Measurements from ENCODE around the gene HPD. TPM values are rescaled to one million over a fixed set of nuclear protein-coding genes. Genes with fewer than 3 reads are reported as not detected.

The HPD gene
- total RNA-seq, 3 donors from 2014 or later = 0.63 to 1.0 TPM; not detected in 1

DNA sequence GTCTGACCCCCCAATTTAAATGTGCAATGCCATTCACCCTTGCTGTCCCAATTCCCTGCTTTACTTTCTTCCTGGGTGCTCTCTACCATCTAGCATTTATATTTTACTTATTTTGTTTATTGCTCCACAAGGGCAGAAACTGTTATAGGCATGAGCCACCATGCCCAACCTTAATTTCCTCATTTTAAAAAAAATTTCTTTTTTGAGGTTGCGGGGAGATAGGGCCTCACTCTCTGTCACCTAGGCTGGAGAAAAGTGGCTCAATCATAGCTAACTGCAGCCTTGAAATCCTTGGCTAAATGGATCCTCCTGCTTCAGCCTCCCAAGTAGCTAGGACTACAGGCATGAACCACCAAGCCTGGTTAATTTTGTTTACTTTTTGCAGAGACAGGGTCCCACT lies 13.0 kb downstream of the HPD start:
- intact Hi-C loops (cut with DNase I, micrococcal nuclease) = no loop called here
- Histone ChIP-seq H3K4me3 (no peak overlapping the region), H3K36me3 (ENCODE audit: low read depth) (no peaks in the 10 kb centered on the region), H3K4me1 (ENCODE audit: low read depth) (no peaks in the 10 kb centered on the region), H3K9me3 (no peaks in the 10 kb centered on the region)
- DNase-seq (no peak), ATAC-seq (no peak)
- TF ChIP-seq, protein P1, sequence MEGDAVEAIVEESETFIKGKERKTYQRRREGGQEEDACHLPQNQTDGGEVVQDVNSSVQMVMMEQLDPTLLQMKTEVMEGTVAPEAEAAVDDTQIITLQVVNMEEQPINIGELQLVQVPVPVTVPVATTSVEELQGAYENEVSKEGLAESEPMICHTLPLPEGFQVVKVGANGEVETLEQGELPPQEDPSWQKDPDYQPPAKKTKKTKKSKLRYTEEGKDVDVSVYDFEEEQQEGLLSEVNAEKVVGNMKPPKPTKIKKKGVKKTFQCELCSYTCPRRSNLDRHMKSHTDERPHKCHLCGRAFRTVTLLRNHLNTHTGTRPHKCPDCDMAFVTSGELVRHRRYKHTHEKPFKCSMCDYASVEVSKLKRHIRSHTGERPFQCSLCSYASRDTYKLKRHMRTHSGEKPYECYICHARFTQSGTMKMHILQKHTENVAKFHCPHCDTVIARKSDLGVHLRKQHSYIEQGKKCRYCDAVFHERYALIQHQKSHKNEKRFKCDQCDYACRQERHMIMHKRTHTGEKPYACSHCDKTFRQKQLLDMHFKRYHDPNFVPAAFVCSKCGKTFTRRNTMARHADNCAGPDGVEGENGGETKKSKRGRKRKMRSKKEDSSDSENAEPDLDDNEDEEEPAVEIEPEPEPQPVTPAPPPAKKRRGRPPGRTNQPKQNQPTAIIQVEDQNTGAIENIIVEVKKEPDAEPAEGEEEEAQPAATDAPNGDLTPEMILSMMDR (IDR thresholded peaks at IDR 0.05) = no peak

DNA sequence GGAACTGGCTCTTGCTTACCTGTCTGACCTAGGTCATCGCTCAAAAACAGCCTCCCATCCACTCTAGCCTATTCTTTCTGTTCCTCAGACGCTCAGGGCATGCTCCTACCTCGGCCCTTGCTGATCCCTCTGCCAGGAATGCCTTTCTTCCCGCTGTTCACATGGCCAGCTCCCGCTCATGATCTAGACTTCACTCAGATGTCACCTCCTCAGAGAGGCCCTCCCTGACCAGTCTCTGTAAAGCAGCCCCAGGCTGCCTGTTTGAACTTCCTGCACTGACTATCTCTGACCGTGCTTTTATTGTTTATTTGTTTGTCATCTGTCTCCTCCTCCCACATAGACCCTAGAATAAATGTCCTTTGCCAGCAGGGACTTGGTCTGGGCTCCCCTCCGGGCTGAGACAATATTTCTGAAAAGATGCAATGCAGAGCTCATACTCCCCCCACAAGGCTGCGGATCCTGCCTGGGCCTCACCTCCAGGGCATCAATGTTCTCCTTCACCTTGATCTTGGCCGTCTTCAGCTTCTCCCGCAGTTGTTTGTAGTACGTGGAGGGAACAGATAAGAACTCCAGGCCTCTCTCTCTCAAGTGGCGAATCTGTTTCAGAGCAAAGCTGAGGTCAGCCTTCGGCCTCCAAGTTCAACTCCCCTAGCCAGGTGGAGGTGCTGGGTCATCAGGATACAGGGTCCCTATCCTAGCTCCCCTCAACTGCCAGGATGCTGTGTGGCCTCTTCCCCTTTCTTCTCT lies 15.2 kb downstream of the HPD start:
- Histone ChIP-seq H3K9me3 (no peaks in the 10 kb centered on the region), H3K4me3 (no peak overlapping the region), H3K36me3 (ENCODE audit: low read depth) (no peaks in the 10 kb centered on the region), H3K4me1 (ENCODE audit: low read depth) (no peaks in the 10 kb centered on the region)
- ATAC-seq (no peak), DNase-seq (no peak)
- TF ChIP-seq, protein P1 (IDR thresholded peaks at IDR 0.05) = no peak
- intact Hi-C loops (cut with DNase I, micrococcal nuclease) = no loop called here

DNA sequence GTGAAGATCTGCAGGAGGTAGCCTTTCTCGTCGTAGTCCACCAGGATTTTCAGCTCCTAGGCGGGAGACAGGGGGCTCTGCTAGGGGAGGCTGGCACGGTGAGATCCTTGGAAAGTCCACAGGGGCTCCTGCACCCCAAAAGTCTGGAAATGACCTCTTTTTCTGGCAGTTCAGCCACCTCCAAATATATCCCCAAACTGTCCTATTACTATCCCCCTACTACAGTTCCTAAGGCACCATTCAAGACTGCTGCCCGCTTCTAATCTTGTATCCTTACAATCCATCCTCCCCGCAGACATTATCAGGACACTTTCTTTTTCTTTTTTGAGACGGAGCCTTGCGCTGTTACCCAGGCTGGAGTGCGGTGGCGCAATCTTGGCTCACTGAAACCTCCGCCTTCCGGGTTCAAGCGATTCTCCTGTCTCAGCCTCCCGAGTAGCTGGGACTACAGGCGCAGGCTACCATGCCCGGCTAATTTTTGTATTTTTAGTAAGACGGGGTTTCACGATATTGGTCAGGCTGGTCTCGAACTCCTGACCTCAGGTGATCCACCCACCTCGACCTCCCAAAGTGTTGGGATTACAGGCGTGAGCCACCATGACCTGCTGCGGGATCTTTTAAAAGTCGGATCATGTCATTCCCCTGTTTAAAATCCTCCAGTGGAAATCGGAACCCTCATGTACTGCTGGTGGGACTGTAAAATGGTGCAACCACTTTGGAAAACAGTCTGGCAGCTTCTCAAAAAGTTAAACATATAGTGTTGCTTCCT lies 18.5 kb downstream of the HPD start:
- no peak for DNase-seq
- no peaks in the 10 kb centered on the region for H3K4me1 ChIP-seq (ENCODE audit: low read depth)
- intact Hi-C loops (cut with DNase I, micrococcal nuclease) = no loop called here
- no peak for ATAC-seq
- TF ChIP-seq, protein P1 (IDR thresholded peaks at IDR 0.05) = no peak
- no peaks in the 10 kb centered on the region for H3K9me3 ChIP-seq
- H3K36me3 ChIP-seq (ENCODE audit: low read depth) = no peaks in the 10 kb centered on the region
- H3K4me3 ChIP-seq = peak overlapping the region; percentile 22

DNA sequence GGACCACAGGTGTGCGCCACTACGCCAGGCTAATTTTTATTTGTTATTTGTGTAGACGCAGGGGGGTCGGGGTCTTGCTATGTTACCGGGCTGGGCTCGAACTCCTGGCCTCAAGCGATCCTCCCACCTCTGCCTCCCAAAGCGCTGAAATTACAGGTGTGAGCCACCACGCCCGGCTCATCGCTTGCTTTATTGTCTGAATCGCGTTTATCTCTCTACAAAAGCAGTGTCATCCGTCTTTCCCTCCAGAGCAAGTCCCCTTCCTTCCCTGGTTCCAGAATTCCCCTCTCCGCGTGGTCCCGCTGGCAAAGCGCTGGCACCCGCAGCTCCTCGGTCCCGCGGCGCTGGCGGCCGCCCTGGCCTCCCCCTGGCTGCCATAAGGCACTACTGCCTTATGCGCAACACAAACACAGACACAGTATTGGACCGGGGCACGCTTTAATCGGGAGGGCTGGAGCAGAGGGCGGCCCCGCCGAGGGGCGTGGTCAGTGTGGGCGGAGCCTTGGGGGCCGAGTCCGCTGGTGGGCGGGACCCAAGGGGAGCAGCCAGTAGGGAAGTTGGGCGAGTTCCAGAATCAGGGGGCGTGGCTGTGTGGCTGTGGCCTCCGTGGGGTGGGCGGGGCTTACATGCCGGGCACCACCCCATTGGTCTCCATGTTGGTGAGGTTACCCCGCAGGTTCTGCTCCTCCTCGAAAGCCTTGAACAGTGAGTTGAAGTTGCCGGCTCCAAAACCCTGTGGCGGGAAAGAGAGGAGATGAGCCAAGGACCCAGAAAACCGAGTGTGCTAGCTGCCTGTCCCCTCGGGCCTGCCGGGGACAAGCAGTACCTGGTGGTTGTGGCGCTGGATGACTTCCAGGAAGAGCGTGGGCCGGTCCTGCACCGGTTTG lies 19.3 kb downstream of the HPD start:
- intact Hi-C loops (cut with DNase I, micrococcal nuclease) = no loop called here
- H3K4me3 ChIP-seq = peak overlapping the region; percentile 22
- H3K4me1 ChIP-seq (ENCODE audit: low read depth) = no peaks in the 10 kb centered on the region
- H3K9me3 ChIP-seq = no peaks in the 10 kb centered on the region
- DNase-seq (peak; percentile 99 to 100 (median 100)), ATAC-seq (peak; percentile 100)
- H3K36me3 ChIP-seq (ENCODE audit: low read depth) = no peaks in the 10 kb centered on the region
- TF ChIP-seq, protein P1 (IDR thresholded peaks at IDR 0.05) = peak; percentile 34

DNA sequence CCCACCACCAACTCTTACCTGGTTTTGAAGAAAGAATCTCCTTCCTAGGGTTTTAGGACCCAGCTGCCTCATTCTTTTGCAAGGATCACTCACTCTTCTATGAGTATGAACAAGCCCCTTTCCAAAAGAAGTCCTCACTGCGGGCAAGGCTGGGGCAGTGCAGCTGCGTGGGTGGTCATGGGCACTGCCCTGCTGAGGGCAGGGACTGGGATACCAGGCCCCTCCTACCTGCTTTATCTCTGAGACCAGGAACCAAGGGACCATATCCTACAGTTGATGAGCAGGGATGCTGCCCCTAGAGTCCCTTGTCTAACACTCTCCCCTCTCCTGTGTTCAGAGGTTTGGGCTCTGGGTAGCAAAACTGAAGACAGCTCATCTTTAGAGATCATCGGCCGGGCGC lies 20.5 kb downstream of the HPD start:
- DNase-seq (no peak), ATAC-seq (no peak)
- H3K9me3 ChIP-seq = no peaks in the 10 kb centered on the region
- intact Hi-C loops (cut with DNase I, micrococcal nuclease) = no loop called here
- TF ChIP-seq, protein P1 (IDR thresholded peaks at IDR 0.05) = no peak
- H3K4me3 ChIP-seq = no peak overlapping the region
- no peaks in the 10 kb centered on the region for H3K4me1 ChIP-seq (ENCODE audit: low read depth)
- H3K36me3 ChIP-seq (ENCODE audit: low read depth) = no peaks in the 10 kb centered on the region
